Endothelial cell of umbilical vein (primary cell): Measurements from ENCODE around the gene CTNNA2. TPM values are rescaled to one million over a fixed set of nuclear protein-coding genes. Genes with fewer than 3 reads are reported as not detected.

Experiments
- BruUV-seq: library from RNA; stranded (reverse); fragments of 400-500 nt; replicated peaks from 2 replicates; lab custom pipeline; 2021; lab: Mats Ljungman, UMichigan
- CTCF ChIA-PET: fragments of 300-600, 350-600 bp; sonication (Branson Sonifier 250); formaldehyde crosslinking; loops from one replicate; lab custom pipeline; 2021; ENCODE audit warnings: antibody characterized with exemption, inconsistent platforms; lab: Charles Lee
- POLR2A ChIA-PET: fragments of 300-600, 350-600 bp; sonication (Branson Sonifier 250); formaldehyde crosslinking; loops from one replicate; lab custom pipeline; 2021; ENCODE audit warnings: antibody characterized with exemption, inconsistent platforms; lab: Charles Lee
- DNase-seq: peaks from one replicate; pipeline ENCODE4 v3.0.0-alpha.2; 2011; ENCODE audit warnings: low read depth, low spot score
- FAIRE-seq: peaks from 2 replicates; lab custom pipeline; 2011; peaks lifted over from hg19 to GRCh38; lab: Jason Lieb, UNC
- H2AFZ ChIP-seq: 2 replicates; pipeline ENCODE4 v1.6.0; 2012; ENCODE audit warnings: low read depth, low read length, control low read depth, inconsistent platforms
- H3K27ac ChIP-seq: 2 replicates; pipeline ENCODE4 v1.5.1; 2011; ENCODE audit warnings: low read depth, mild to moderate bottlenecking, control low read depth, low read length, moderate library complexity; ENCODE audit not compliant: insufficient read depth
- H3K27me3 ChIP-seq, 2 experiments: 2 replicates each; pipeline versions ENCODE4 v1.6.0 to v1.6.1; 2011; ENCODE audit warnings: low read length in 2 of 2, mixed read lengths in 1 of 2; ENCODE audit not compliant: control insufficient read depth in 2 of 2, insufficient read depth in 2 of 2
- H3K36me3 ChIP-seq, 2 experiments: 2 replicates in 1 of 2; 3 replicates in 1 of 2; pipeline ENCODE4 v1.5.1; 2011; ENCODE audit warnings: low read length in 2 of 2, mild to moderate bottlenecking in 1 of 2, moderate library complexity in 1 of 2; ENCODE audit not compliant: control insufficient read depth in 2 of 2, insufficient read depth in 2 of 2; ENCODE audit errors: extremely low read depth in 1 of 2
- H3K4me1 ChIP-seq: 3 replicates; pipeline ENCODE4 v1.5.1; 2011; ENCODE audit warnings: mild to moderate bottlenecking, low read length; ENCODE audit not compliant: control insufficient read depth, insufficient read depth; ENCODE audit errors: extremely low read depth
- H3K4me2 ChIP-seq: 2 replicates; pipeline ENCODE4 v1.6.1; 2011; ENCODE audit warnings: low read length, control low read depth, mixed read lengths; ENCODE audit not compliant: insufficient read depth
- H3K4me3 ChIP-seq, 3 experiments: fragments of 200-600 bp in 1 of 3; sonication (generic), shearing (Covaris generic) in 1 of 3; replicated peaks in 1 of 3; 2 replicates each; pipeline ENCODE4 v1.5.1; 2011 to 2016; ENCODE audit warnings: control low read depth in 3 of 3, low read length in 3 of 3, mild to moderate bottlenecking in 2 of 3, inconsistent platforms in 1 of 3, low read depth in 1 of 3, moderate library complexity in 1 of 3; ENCODE audit not compliant: insufficient read depth in 1 of 3
- H3K79me2 ChIP-seq: 2 replicates; pipeline ENCODE4 v1.6.0; 2012; ENCODE audit warnings: low read length, inconsistent platforms; ENCODE audit not compliant: control insufficient read depth, insufficient read depth
- H3K9ac ChIP-seq: replicated peaks from 2 replicates; pipeline ENCODE3; 2011; ENCODE audit warnings: low read length, control low read depth; ENCODE audit not compliant: insufficient read depth; ENCODE audit errors: extremely low read depth
- H3K9me1 ChIP-seq: replicated peaks from 3 replicates; pipeline ENCODE4 v1.6.0; 2011; ENCODE audit warnings: mild to moderate bottlenecking, low read length; ENCODE audit not compliant: control insufficient read depth, insufficient read depth; ENCODE audit errors: extremely low read depth
- H3K9me3 ChIP-seq: replicated peaks from 2 replicates; pipeline ENCODE4 v1.5.1; 2012; ENCODE audit warnings: low read length, inconsistent platforms; ENCODE audit not compliant: control insufficient read depth, insufficient read depth
- H4K20me1 ChIP-seq: replicated peaks from 2 replicates; pipeline ENCODE3; 2011; ENCODE audit warnings: mild to moderate bottlenecking, low read length; ENCODE audit not compliant: control insufficient read depth, insufficient read depth; ENCODE audit errors: extremely low read depth
- FOS ChIP-seq: IDR thresholded peaks from 2 replicates; pipeline ENCODE4 v1.6.1; 2011; ENCODE audit warnings: mild to moderate bottlenecking, low read length, moderate library complexity, borderline replicate concordance; ENCODE audit not compliant: insufficient read depth
- GATA2 ChIP-seq: IDR thresholded peaks from 2 replicates; pipeline ENCODE4 v1.7.0; 2011; ENCODE audit warnings: low read depth, mild to moderate bottlenecking, moderate library complexity, mixed read lengths, low read length; ENCODE audit not compliant: insufficient read length, insufficient read depth
- JUN ChIP-seq: IDR thresholded peaks from 2 replicates; pipeline ENCODE4 v1.6.1; 2011; ENCODE audit warnings: borderline replicate concordance, low read depth; ENCODE audit not compliant: insufficient read length, insufficient read depth
- MAX ChIP-seq: IDR thresholded peaks from 2 replicates; pipeline ENCODE4 v1.6.1; 2011; ENCODE audit not compliant: insufficient read depth, insufficient read length
- MYC ChIP-seq: IDR thresholded peaks from one replicate; pipeline ENCODE4 v1.6.1; 2011; ENCODE audit warnings: mild to moderate bottlenecking, low read depth, low read length
- POLR2A ChIP-seq: IDR thresholded peaks from 2 replicates; pipeline ENCODE4 v1.6.1; 2012; ENCODE audit warnings: low read depth, mild to moderate bottlenecking, control low read depth, low read length
- POLR2AphosphoS5 ChIP-seq: IDR thresholded peaks from 2 replicates; pipeline ENCODE4 v1.6.1; 2012; ENCODE audit warnings: low read depth, mild to moderate bottlenecking, control low read depth, low read length, moderate library complexity; ENCODE audit not compliant: insufficient read depth
- dilution Hi-C: fragments of 300-500 bp; cut with MboI; formaldehyde crosslinking; loops from one replicate; pipeline ENCODE4 v1.15.0; 2019; ENCODE audit warnings: low sequenced_read_pairs; ENCODE audit not compliant: extremely low pct_ligation_motif_present
- intact Hi-C: fragments of 100-400 bp; cut with micrococcal nuclease; formaldehyde crosslinking; loops from one replicate; pipeline ENCODE4 v1.10.0; 2022
- polyA plus RNA-seq, 4 experiments: library from polyadenylated mRNA; depleted of rRNA in 3 of 4; stranded (reverse) in 3 of 4; unstranded in 1 of 4; fragments of >200 nt; gene quantifications; 2 replicates each; pipeline versions ENCODE4 v1.2.1 to v1.2.3, GENCODE V29; 2011 to 2012; ENCODE audit warnings: missing spikeins in 1 of 4
- total RNA-seq: library from RNA; stranded (reverse); gene quantifications from 2 replicates; pipeline ENCODE4 v1.2.3, GENCODE V29; 2021

CTNNA2 gene
- total and polyA plus RNA-seq, 2 donors (not counting 3 experiments of a cell fraction or from before 2014, with no cell fraction given): not detected

- H3K79me2 ChIP-seq: no peaks in the 10 kb centered on the region
- ChIA-PET CTCF (no interaction called here), POLR2A (no interaction called here)
- FAIRE-seq (no peak), DNase-seq (no peak)
- intact Hi-C loops: no loop called here
- no peak overlapping the region for H3K4me2 ChIP-seq
- H3K4me3 ChIP-seq: no peak overlapping the region
- no peaks in the 10 kb centered on the region for H3K9me1 ChIP-seq
- no peaks in the 10 kb centered on the region for H3K27me3 ChIP-seq
- dilution Hi-C loops: no loop called here
- no peak overlapping the region for H3K9ac ChIP-seq
- no peak overlapping the region for H2AFZ ChIP-seq
- TF ChIP-seq FOS (no peak), MAX (no peak), JUN (no peak), MYC (no peak), POLR2AphosphoS5 (no peak), GATA2 (no peak)
- no peaks in the 10 kb centered on the region for H3K4me1 ChIP-seq
- H3K27ac ChIP-seq: no peak overlapping the region
- peaks cover 5% of the 10 kb centered on the region for H3K9me3 ChIP-seq
- H4K20me1 ChIP-seq: no peaks in the 10 kb centered on the region
- no peaks in the 10 kb centered on the region for H3K36me3 ChIP-seq
- BruUV-seq: no TSS peak
Observed at GRCh38 chr2:79916285-79916684, 403.4 kb downstream of the CTNNA2 start.

- Histone ChIP-seq H3K9ac (no peak overlapping the region), H3K4me3 (no peak overlapping the region), H3K36me3 (no peaks in the 10 kb centered on the region), H2AFZ (no peak overlapping the region), H3K4me2 (no peak overlapping the region), H3K79me2 (no peaks in the 10 kb centered on the region), H3K27ac (no peak overlapping the region), H3K27me3 (no peaks in the 10 kb centered on the region), H3K9me1 (no peaks in the 10 kb centered on the region), H3K9me3 (peaks cover 2% of the 10 kb centered on the region), H4K20me1 (no peaks in the 10 kb centered on the region), H3K4me1 (no peaks in the 10 kb centered on the region)
- dilution Hi-C loops: no loop called here
- FAIRE-seq (no peak), DNase-seq (no peak)
- intact Hi-C loops: no loop called here
- no peak for TF ChIP-seq POLR2AphosphoS5
- no peak for TF ChIP-seq MYC
- no peak for TF ChIP-seq JUN
- no peak for TF ChIP-seq MAX
- no peak for TF ChIP-seq POLR2A
- no TSS peak for BruUV-seq
- ChIA-PET CTCF (no interaction called here), POLR2A (no interaction called here)
Observed at GRCh38 chr2:79920512-79921076, 407.7 kb downstream of the CTNNA2 start.
